ENCODE data around the gene EFR3B.

EFR3B gene

DNA sequence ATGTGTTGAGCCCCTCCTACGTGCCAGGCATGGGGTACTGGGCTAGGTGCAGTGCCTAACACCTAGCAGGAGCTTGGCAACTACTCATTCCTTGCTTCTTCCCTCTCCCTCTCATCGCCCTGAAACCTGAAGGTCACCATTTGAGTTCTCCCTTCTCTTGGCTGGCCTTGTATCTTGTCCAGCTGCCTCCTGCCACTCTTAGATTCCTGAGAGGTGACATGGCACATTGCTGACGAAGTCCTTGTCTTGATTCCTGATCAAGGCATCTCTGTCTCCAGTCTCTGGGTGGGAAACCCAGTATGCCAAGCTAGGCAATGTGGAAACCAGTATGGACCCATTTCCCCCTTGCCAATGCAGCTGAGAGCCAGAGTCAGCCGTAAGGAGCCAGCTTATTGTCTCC, 9.0 kb upstream of the EFR3B start:
- DNase-seq (ENCODE audit: low read depth in 2 of 3, low spot score in 1 of 3), result no peak

- DNase-seq (ENCODE audit: low read depth in 2 of 3, low spot score in 1 of 3), result no peak
These were observed 7.8 kb upstream of the EFR3B start for GRCh38 chr2:25034081-25034480.

GRCh38 chr2:25035537-25036220, 6.2 kb upstream of the EFR3B start:
- DNase-seq (ENCODE audit: low read depth in 2 of 3, low spot score in 1 of 3), result no peak

- no peak for DNase-seq (ENCODE audit: low read depth in 2 of 3, low spot score in 1 of 3)
These were observed 5.7 kb upstream of the EFR3B start for GRCh38 chr2:25036221-25036559.

GRCh38 chr2:25039126-25039525, 2.8 kb upstream of the EFR3B start:
- DNase-seq (ENCODE audit: low read depth in 2 of 3, low spot score in 1 of 3), result no peak

DNA sequence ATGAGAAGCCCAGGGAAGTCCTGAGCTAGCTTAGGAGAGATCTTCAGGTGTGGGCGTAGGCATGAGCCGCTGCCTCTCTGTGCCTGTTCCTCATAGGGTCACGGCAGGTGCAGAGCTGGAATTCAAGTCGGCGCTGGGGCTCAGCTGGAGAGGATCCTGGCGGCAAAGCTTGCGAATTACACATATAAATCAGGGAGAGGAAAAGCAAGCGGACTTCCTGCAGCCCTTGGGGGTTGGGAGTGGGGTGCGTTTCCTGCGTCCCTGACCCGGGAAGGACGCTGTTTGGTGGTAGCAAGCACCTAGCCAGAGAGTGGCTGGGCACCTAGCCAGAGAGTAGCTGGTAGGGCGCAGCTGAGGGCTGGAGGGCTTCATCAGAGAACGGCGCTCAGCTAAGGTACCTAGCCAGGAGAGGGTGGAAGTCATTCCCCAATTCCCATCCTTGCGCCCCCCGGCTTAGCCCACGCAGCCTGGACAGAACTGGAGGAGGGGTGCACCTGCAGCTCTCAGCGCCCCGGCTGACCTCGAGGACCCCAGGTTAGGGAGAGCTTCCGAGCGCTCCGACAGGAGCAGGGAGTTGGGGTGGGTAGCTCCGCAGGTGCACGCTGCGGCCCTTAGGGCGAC, 459 bp upstream of the EFR3B start:
- DNase-seq (ENCODE audit: low read depth in 2 of 3, low spot score in 1 of 3), result no peak

DNA sequence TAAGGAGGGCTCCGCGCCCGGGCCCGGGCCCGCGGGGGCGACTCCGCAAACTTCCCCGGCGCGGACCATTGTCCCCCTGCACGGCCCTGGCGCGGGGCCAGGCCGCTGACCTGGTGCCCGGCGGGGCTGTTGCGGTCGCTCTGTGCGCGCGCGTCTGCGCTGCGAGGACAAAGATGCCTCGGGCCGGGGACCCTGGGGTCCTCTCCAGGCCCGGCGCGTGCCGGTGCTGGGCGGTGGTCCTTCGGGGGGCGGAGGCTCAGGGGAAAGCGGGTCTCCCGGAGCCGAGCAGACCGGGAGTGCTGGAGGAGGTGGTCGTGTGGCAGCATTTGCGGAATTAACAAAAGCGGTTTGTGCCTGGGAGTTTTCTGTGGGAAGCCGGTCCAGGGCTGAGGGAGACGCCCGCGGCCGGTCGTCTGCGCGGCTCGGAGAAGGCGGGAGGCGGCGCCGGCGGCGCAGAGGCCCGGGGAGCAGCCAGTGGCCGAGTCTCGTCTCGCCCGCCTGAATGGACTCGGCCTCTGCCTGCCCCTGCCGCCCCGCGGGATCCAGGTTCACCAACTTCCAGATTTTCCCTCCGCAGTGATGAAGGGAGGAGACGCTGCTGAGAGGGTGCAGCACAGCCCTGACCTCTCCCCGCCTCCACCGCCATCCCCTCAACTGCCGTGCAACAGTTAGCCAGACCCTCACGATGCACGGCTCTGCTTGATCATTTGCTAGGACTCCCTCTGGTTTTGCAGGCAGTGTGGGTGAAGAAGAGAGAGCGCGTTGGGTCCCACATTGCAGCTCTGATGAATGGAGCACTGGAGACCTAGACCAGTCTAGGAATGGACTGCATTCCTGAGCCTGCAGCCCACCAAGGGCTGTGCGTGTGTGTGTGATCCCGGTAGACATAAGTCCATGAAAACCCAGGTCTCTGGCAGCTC, 705 bp downstream of the EFR3B start:
- DNase-seq (ENCODE audit: low read depth in 2 of 3, low spot score in 1 of 3), result no peak

- DNase-seq (ENCODE audit: low read depth in 2 of 3, low spot score in 1 of 3), result peak in 2 of 3 donors; percentile 43 to 55
These were observed 1.5 kb downstream of the EFR3B start for GRCh38 chr2:25043241-25043867.

DNA sequence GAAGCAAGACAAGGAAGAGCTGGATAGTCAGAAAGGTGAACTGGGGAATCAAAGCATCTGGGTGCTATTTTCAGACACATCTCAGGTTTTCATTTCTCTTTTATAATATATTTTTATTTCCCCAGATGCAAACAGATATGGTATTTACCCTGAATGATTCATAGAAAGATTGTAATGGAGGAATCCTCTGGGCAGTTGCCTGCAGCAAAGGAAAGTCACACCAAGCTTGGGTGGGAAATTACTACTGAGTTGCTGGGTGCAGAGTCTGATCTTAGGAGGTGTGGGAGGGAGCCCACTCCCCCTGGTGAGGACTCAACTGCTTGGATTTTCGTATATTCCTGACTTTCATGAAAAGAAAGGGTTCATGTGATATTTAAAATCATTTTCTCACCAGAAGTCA, 2.1 kb downstream of the EFR3B start:
- no peak for DNase-seq (ENCODE audit: low read depth in 2 of 3, low spot score in 1 of 3)

GRCh38 chr2:25044990-25045389, 3.1 kb downstream of the EFR3B start:
- DNase-seq (ENCODE audit: low read depth in 2 of 3, low spot score in 1 of 3), result no peak

GRCh38 chr2:25049422-25049821, 7.5 kb downstream of the EFR3B start:
- no peak for DNase-seq (ENCODE audit: low read depth in 2 of 3, low spot score in 1 of 3)

- no peak for DNase-seq (ENCODE audit: low read depth in 2 of 3, low spot score in 1 of 3)
These were observed 8.3 kb downstream of the EFR3B start for GRCh38 chr2:25050128-25050527.

- DNase-seq (ENCODE audit: low read depth in 2 of 3, low spot score in 1 of 3), result no peak
These were observed 11.2 kb downstream of the EFR3B start for GRCh38 chr2:25053041-25053440.

DNA sequence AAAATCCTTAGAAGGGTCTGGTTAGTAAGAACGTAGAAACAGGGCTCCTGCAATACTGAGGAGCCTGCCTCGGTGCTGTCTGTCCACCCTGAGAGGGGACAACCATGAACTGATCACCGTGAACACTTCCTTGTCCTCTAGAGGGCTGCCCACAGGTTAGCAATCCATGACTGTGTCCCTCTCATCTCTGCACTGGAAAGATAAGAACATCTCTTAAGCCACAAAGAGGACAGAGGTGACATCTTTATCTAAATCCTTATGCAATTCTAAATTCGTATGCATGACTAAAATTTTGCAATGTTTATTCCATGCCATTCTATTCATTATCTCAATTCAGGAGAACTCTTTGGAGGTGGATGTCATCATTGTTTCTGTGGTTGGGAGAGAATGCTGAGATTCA, 12.8 kb downstream of the EFR3B start:
- DNase-seq (ENCODE audit: low read depth in 2 of 3, low spot score in 1 of 3), result no peak

DNA sequence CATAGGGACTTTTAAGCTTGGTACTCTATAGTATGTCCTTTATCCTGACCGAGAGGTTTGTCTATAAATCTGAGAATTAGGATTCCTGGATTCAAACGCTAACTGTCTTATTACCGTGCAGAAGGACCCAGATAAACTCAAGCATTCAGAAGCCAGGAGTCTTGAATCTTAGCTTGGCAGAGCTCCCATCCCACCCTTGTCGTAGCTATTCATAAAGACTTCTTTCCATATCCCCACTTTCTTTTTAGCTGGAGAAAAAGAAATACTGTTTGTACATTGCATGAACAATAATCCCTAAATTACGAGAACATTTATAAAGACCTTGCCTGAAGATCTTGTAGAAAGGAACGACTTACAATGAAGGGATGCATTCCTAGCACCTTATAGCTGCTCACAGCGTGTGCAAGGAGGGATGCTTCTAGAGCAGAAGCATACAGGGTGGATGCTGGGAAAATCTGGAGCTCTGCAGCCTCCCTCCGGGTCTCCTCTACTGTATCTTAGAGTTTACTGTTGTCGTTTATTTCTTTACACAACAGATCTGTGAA, 13.6 kb downstream of the EFR3B start:
- no peak for DNase-seq (ENCODE audit: low read depth in 2 of 3, low spot score in 1 of 3)

- DNase-seq (ENCODE audit: low read depth in 2 of 3, low spot score in 1 of 3), result no peak
These were observed 14.4 kb downstream of the EFR3B start for GRCh38 chr2:25056098-25056821.

DNA sequence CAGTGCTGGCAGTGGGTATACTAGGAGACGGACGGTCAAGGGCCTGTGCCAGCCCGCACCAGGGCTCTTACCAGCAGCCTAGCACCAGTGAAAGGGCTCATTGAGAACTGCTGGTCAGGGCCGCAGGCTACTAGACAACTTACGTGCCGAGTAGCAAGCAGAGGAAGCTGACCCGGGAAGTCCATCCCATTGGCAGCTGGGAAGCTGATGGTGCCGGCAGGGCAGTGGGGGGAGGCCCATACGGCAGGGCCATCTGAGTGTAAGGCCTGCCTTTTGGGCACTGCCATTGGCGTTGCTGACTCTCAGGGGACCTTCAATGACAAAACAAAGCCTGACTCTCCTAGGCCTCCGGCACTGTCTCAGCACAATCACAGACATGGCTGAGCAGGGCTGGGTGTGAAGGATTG, 20.6 kb downstream of the EFR3B start:
- no peak for DNase-seq (ENCODE audit: low read depth in 2 of 3, low spot score in 1 of 3)

DNA sequence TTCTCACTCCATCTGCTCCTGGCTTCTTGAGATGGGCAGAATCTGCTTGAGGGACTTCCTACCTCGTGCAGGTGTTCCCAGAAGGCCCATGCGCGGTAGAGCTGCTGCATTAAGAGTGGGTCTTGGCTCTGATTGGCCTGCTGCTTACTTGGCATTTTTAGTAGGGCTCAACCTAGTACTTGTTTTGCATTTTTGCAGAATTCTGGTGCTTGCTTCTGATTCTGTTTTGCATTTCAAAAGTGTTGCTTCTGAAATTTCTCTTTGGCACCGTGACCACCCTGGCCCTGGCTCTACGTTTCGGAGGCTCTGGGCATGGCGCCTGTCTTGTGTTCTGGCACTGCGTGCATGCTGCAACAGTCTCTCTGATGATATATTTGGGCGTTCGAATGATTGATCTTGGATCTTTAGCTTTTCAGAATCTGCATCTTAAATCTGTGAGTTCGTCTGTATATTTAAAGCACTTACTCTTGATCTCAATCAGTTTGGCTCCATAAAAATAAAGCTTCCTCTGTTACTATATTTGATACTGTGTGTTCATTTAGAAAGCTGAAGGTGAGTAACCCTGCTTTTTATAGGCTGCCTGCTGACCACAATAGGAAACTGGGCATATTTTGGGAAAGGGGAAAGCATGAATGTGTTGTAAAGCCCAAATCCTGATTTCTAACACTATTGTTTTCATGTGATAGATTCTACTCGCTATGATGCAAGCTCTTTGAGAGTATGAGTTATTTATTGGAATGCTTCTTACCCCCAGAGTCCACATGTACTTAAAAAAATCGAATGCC, 22.2 kb downstream of the EFR3B start:
- no peak for DNase-seq (ENCODE audit: low read depth in 2 of 3, low spot score in 1 of 3)

DNA sequence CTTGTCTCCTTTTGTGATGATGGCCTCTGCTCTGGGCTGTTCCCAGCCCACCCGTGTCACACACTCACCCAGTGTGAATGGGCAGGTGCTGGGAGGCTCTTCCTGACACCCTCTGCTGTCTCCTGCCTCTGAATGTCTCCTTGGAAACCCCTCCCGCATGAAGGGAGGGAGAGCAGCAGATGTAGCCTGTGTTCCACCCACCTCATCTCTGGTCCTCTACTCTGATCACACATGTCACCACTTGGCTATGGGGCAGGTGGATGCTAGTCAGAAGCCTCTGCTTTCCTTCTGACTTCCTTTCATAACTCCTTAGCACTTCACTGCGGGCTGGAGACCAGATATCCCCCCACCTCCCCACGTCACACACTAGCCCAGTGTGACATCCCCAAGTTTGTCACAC, 23.9 kb downstream of the EFR3B start:
- DNase-seq (ENCODE audit: low read depth in 2 of 3, low spot score in 1 of 3), result no peak

- DNase-seq (ENCODE audit: low read depth in 2 of 3, low spot score in 1 of 3), result no peak
These were observed 24.6 kb downstream of the EFR3B start for GRCh38 chr2:25066455-25066854.

Measured in stimulated activated CD4-positive, alpha-beta T cell treated with anti-CD3 and anti-CD28 coated beads, Interleukin-12 subunit alpha, Interleukin-12 subunit beta, amount 100 ng/mL, for 48 hours (primary cell).